Activated naive CD4-positive, alpha-beta T cell (primary cell): ENCODE measurements around the gene TTC38.

Experiments
- DNase-seq, 4 experiments: peaks; one replicate each; lab custom pipeline; 2025; lab: John Stamatoyannopoulos, UW

The TTC38 gene

DNA sequence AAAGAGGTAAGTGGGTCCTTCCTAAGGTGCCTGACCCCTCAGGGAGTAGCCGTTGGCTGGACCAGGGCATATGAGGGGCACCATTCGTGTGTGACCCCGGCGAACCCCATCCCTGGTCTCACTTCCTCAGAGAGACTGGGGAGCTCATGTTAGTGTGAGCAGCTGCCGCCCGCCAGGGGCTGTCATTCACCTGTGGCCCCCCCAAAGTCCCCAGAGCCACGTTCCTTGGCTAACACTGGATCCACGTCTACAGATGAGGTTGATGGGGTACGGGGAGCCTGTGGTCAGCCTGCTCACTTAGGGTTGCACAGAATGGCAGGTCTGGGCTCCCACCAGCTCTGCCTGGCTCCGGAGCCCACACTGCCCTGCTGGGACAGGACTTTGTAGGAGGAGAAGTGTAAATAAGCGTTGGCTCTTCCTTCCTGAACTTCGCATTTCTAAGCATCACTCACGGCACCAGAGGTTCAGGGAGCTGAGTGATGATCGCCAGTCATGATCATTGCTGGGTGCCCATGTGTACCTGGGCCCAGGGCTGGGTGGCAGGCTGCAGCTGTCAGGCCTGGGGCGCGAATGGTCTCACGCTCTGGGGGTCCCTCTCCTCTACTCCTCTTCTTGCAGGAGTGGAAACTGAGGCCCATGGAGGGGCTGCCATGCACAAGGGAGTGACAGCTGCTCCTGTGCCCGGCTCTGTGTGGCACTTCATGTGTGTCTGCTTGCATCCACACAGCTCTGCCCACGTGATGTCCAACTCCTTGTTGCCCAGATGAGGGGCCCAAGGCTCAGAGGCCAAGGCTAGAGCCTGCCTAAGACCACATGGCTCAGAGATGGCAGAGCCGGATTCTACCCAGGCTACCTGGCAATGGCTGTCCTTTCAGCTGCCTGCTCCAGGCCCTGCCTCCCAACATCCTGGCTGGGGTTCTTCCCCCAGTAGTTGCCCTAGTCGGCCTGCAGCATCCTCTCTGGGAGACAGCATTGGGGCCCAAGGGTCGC is 11.1 kb downstream of the TTC38 start:
- no peak for DNase-seq

DNA sequence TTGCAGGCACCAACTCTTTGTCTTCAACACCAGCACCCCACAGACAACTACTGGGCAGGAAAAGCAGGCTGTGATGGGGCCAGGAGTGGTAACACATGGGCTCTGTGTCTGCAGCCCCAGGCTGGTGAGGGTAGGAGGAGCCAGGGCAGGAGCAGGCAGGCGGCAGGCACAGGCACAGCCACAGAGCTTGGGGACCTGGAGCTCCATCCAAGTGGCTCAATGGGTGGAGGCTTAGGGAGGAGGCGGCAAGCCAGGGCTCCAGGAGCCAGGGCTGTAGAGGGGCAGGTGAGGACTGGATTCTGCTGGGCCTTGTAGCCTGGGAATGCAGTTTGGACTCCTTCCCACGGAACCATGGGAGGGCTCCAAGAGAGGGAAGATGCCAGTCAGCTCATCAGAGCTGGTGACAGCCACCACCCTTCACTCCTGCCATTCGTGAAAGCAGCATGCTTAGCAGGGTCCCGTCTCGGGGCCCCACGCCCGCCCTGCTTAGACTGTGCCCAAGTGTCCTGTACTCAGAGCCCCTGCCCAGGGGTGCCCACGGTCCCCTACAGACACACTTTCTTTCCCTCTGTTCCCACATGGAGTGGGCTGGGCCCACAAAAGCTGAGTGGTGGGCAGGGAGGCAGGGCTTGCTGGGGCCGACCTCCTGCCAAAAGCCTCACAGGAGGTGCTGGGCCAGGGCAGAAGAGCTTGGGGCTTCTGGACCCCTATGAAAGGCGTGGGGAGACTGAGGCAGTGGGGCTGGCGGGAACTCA is 12.4 kb downstream of the TTC38 start:
- DNase-seq = no peak

DNA sequence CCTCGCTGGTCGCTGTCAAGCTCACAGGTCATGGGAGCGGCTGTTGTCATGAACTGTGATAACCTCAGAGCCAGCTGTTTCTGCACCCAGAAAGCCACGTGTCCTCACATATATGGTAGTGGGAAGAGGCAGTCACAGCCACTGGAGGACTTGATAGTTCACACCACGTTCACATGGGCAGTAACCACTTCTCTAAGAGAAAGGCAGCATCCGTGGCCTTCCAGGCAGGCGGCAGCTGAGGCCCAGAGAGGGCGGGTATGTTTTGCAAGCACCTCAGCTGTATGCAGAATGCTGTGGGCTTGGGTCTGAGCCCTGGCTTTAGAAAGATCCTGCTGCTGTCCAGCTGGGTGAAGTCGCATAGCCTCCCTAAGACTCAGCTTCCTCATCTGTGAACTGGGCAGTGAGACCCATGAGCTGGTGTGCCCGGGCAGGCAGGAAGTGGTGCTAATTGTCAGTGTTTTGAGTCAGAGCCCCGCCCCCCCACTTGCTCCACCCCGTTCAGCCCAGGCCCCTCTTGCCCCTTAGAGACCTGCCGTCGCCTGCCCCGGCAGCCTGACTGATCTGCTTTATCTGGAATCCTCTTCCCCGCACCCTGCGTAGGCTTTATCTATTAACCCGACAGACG is 13.3 kb downstream of the TTC38 start:
- DNase-seq = no peak

DNA sequence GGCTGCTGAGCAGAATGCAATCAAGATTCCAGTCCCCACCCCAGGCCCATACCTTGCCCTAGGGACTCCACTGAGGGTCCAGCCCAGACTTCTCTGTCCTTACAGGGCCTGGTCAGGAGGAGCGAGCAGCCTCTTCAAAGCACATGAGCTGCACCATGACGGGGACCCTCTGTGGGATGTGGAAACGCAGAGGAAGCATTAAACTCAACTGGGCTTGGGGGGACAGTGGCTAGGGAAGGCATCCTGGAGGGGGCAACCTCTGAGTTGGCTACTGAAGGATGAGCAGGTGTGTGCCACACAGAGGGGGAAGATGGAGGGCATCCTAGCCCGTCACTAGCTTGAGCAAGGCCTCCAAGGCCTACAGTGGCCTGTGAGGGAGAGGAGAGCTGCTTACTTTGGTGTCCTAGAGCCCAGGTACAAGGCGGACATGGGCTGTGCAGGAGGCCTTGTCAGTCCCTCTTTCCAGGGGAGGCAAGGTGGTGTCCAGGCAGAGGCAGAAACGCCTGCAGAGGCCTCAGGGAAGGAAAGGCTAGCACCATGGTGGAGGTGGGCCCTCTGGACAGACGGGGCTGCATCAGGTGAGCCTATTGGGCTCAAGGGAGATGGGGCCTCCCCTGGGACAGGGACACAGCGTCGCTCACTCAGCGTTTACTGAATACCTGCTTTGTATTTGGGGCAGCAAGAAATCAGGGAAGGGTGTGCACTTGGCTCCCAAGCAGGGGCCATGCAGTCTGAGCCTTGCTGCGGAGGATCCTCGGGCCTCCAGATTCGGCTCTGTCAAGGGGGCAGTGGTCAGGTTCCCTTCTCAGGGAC is 14.3 kb downstream of the TTC38 start:
- no peak for DNase-seq

DNA sequence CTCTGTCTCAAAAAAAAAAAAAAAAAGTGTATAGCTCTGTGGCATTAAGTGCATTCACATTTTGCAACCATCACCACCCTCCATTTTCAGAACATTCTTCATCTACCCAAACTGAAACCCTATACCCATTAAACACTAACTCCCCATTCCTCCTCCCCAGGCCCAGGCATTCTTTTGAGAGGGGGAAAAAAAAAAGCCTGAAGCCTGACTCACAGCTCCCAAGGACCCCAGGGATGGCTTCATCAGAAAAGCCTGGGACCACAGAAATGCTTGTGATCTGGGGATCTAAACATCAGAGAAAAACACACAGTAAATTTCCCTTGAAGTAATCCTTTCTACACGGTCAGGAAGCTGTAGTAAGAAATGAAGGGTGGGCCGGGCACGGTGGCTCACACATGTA is 18.2 kb downstream of the TTC38 start:
- DNase-seq = no peak

DNA sequence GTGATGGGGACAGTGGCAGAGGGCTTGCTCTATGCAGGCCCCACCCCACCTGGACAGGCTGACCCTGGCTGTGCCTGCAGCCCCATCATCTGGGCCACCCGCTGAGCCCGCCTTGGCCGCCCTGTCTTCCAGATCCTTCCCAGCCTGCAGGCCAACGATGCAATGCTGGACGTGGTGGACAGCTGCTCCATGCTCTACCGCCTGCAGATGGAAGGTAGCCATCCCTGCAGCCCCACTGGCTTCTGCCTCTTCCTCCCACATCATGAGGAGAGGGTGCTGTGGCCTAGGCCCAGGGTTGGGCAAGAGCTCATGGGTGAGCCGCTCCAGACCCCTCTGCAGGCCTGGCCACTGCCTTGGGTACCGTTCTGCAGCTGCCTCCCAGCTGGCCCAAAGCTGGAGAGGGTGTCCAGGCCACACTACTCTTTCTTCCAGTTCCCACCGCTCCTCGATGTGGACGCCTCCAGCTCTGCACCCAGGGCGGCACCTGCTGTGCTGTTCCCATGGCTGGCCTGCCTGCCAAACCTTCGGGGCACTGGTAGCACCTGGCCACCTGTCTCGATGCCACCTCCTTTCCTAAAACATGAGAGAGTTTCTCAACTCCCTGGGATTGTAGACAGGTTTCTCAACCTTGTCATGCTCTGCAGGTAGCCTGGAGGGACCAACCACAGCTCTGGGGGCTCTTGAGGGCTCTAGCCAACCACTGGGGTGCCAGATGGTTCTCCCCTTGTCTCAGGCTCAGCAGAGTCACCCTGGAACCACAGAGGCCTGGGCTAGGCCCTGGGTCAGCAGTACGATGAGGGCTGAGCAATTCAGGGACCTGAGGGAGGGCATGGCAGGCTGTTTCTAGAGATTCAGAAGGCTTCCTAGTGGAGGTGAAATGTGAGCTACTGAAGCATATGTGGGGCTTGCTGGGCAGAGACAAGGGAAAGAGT is 19.4 kb downstream of the TTC38 start:
- no peak for DNase-seq

DNA sequence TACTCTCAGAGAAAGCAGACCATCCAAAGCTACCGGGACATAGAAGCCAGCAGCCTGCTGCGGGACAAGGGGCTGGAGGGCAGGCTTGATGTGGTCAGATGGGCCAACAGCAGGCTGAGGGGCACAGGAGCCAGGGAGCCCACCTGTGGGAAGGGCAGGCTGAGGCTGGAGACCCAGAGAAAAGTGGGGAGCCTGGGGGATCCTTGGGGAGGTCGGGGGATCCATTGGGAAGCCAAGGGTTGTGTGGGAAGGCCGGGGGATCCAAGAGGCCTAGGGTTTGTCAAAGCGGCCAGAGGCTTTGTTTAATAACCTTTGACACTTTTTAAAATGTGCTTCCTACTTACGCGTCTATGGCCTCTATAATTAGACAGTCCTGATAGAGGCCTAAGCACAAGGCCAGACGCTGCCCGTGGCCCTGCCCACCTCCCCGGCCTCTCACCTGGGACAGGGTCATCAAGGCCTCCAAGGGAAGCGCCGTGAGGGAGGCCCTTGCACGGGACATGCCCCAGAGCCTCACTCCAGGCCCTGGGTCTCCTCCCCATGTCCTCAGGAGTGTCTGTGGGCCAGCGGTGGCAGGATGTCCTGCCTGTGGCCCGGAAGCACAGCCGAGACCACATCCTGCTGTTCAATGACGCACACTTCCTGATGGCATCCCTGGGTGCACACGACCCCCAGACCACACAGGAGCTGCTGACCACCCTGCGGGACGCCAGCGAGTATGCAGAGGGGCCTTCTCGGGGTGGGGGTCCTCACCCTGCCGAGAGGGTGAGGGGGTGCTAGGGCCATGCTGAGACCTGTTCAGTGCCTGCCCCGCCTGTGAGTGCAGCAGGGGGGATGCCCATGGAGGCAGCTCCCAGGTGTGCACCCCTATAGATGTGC is 20.3 kb downstream of the TTC38 start:
- no peak for DNase-seq

DNA sequence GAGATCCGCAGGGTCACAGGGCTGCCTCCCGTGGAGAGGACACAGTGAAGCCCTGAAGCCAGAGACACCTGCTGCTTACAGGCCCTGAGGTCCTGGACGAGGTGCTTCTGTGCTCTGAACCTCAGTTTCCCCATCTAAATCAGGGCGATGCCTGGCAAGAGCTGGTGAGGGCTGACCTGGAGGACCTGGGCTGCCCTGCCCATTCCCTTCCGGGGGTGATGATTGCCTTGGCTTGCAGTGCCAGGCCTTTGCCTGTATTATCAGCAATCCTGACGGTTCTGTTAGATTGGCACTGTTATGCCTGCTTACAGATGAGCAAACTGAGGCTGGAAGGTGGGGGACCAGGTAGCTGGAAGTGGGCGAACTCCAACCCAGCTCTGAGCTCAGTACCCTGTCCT is 21.0 kb downstream of the TTC38 start:
- no peak for DNase-seq

DNA sequence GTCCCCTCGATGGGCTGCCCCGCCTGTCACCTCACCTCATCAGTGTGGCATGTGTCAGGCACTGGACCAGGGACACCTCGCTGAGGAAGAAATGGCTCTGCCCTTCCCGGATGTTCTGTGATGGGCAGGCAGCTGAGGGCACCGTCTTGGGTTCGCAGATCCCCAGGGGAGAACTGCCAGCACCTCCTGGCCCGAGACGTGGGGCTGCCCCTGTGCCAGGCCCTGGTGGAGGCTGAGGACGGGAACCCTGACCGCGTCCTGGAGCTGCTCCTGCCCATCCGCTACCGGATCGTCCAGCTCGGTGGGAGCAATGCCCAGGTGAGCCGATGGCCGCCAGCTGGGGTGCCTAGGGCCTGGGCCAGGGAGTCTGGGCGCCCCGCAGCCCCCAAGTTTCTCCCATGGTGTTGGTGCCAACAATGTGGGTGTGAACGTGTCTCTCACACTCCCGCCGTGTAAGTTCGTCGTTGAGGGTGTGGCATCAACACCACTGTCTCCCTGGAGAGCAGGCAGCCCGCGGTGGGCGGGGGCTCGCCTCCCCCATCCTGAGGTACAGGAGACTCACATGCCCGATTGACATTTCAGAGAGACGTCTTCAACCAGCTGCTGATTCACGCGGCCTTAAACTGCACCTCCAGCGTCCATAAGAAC is 21.6 kb downstream of the TTC38 start:
- DNase-seq = no peak

DNA sequence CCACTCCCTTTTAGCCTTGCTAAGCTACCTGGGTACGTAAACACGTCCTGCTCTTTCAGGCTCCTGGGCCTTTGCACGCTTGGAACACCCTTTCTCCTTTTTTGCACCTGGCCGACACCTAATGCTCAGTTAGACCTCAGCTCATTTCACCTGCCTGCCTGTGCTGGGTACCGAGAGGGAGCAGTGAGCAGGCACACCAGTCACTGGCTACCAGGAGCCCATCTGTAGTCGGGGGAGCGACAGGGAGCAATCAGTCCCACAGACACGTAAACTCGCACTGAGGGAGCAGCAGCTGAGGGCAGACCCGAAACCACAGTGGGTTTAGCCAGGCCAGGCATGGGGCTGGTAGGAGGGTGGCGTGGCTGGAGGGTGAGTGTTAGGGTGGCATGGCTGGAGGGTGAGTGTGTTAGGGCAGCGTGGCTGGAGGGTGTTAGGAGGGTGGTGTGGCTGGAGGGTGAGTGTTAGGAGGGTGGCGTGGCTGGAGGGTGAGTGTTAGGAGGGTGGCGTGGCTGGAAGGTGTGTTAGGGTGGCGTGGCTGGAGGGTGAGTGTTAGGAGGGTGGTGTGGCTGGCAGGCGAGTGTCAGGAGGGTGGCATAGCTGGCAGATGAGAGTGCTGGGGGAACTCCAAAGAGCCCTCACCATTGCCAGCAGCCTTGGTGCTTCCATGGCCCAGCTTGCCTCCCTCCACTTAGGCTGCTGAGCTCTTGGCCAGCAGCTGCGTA is 22.5 kb downstream of the TTC38 start:
- DNase-seq = no peak

DNA sequence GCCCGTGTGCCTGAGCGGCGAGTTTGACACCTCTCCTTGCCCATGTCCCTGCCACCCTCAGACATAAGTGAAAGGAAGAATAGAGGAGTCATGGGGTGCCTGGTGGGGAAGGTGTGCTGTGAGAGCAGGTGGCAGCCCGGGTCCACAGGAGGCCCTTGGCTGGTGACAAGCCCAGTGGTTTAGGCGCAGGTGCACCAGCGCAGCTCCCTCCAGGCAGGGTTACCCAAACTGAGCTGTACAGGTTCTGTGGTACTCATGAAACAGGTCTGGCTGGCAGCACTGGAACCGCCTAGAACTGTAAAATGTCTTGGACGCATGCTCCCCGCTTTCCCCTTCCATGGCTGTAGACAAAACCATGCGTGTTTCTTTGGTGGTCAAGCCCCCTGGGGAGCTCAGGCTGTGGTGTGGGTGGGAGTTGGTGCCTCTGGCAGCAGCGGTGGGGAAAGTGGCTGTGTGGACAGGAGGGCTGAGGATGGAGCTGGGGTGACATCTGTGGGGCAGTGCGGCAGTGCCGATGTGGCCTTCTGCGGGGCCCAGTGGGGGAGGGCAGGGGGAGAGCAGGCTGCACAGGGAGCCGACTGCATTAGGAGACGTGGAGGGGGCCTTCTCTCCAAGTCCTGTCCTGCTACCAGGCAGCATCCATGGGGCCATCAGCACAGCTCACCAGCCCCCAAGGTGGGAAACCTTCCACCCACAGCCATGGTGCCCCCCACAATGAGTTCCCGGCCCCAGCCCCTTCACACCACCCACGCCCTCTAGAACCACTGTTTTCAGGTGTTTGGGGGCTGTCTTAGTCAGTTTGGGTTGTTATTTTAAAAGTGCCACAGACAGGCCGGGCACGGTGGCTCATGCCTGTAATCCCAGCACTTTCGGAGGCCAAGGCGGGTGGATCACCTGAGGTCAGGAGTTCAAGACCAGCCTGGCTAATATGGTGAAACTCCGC is 23.3 kb downstream of the TTC38 start:
- no peak for DNase-seq

DNA sequence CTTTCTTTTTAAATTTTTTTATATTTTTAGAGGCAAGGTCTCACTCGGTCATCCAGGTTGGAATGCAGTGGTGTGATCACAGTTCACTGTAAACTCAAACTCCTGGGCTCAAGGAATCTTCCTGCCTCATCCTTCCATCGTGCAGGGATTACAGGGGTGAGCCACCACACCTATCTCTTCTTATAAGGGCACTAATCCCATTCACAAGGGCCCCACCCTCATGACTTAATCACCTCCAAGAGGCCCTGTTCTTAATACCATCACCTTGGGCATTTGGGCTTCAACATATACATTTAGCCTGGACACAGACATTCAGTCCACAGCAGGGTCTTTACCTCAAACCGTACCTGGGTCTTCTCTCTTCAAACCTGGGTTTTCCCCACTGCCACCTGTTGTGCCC is 24.4 kb downstream of the TTC38 start:
- no peak for DNase-seq

DNA sequence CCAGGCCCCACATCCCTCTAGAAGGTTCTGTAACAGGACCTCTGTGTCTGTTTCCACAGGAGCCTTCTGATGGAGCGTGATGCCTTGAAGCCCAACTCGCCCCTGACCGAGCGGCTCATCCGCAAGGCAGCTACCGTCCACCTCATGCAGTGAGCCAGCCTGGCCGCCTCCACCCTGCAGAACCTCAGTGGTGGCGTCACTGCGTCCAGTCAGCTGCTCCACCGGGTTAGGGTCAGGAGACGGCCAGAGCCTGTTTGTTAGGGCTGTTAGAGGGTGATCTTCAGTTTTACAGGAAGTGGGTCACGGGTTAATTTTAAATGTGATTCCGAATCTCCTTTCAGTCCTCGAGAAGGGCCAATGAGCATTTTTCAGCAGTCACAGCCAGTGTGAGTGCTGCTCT is 24.9 kb downstream of the TTC38 start:
- no peak for DNase-seq

DNA sequence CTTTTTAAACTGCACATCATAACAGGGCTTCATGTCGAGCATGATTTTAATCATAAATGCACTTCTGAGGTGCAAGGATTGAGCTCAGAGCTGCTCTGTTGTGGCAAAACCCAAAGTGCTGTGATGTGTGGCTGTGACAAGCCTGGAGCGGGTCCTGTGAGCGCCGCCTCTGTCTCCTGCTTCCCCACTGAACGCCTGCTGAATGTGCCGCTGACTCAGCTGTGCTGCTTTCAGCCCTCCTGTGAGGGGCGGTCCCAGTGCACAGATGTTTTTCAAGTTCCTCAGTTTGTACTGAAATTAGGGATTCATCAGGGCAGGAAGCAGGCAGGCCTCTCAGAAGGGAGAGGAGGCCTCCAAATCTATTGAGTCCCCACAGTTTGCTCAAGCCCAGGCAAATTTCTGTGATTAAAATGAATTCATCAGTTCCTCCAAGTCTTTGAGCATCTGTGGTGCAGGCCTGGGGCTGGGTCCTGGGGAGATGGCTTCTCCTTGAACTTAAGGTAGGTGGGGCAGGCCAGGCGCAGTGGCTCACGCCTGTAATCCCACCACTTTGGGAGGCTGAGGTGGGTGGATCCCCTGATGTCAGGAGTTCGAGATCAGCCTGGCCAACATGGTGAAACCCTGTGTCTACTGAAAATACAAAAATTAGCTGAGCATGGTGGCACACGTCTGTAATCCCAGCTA is 25.9 kb downstream of the TTC38 start:
- DNase-seq = no peak

DNA sequence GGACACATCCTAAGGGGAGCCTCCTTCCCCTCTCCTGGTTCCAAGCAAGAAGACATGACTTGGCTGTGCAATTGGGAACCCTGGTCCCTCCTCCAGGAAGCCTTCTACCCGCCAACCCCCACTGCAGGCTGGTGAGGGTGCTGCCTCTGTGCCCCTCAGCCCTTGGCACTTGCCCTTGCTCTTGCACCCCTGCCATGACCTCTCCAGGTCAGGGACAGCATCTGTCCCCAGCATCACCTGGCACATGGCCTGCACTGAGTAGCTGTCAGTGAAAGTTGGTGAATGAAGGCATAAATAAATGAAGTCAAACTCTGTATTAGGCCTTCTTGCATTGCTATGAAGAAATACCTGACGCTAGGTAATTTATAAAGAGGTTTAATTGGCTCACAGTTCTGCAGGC is 27.0 kb downstream of the TTC38 start:
- no peak for DNase-seq

DNA sequence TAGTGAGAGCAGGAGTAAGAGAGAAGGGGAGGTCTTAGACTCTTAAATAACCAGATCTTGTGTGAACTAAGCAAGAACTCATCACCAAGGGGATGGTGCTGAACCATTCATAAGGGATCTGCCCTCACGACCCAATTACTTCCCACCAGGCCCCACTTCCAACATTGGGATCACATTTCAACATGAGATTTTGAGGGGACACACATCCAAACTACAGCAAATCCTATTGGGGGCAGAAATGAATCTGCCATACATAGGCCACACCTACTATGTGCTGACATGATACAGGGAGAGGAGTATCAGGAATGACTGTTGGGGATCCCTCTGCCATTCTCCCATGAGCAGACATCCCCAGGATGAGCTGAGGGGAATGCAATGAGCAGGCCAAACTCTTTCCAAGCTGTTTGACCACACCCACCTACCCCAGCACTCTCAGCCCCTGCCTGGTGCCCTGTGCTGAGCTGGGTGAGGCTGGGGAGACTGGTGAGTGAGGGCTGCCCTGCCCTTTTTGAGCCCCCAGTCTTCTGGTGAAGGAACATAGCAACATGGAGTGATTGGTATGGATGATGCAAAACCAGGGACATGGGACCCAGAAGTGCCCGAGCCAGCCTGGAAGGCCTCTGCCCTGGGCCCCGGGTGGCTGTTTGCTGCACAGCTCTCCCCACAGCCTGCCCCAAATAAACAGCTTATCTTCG is 27.6 kb downstream of the TTC38 start:
- no peak for DNase-seq
